Measurements from ENCODE around the gene PKN2.

DNA sequence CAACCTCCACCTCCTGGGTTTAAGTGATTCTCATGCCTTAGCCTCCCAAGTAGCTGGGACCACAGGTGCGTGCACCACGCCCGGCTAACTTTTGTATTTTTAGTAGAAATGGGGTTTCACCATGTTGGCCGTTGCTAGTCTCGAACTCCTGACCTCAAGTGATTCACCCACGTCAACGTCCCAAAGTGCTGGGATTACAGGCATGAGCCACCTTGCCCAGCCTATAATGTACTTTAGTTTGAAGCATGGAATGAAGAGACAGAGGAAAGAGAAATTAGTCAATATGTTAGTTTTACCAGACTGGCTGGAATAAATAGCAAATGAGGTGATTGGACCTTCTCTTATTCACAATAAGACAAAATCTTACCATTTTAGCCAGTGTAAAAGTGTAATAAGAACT is 118.3 kb downstream of the PKN2 start:
- TF ChIP-seq EZH2 (IDR thresholded peaks at IDR 0.05; ENCODE audit: borderline replicate concordance, insufficient read depth, low read depth, low read length, poor library complexity, severe bottlenecking) (no peak), CTCF (IDR thresholded peaks at IDR 0.05) (no peak)
